CD4-positive, alpha-beta T cell (primary cell): Measurements from ENCODE around the gene LCN12. TPM values are rescaled to one million over a fixed set of nuclear protein-coding genes. Genes with fewer than 3 reads are reported as not detected.

Experiments
- ATAC-seq: fragments of 200-7000 bp; cut with Tn5 transposase; one replicate; pipeline ENCODE4 v1.10.0; 2022; ENCODE audit warnings: mild to moderate bottlenecking; ENCODE audit not compliant: poor library complexity
- CTCF ChIA-PET: fragments of 350-600 bp; sonication (Branson Sonifier 250); formaldehyde crosslinking; loops from one replicate; lab custom pipeline; 2021; ENCODE audit warnings: antibody characterized with exemption, inconsistent platforms; lab: Charles Lee
- POLR2A ChIA-PET: fragments of 350-600 bp; sonication (Branson Sonifier 250); formaldehyde crosslinking; loops from one replicate; lab custom pipeline; 2021; ENCODE audit warnings: antibody characterized with exemption, inconsistent platforms; lab: Charles Lee
- DNase-seq, 14 experiments: peaks; one replicate each; pipeline ENCODE4 v3.0.0-alpha.2; 2013 to 2020; ENCODE audit warnings: mixed read lengths in 2 of 14
- H3K27ac ChIP-seq, 2 donors: one replicate each; pipeline versions ENCODE4 v1.5.1 to v1.7.0; 2013; ENCODE audit warnings: low read length in 2 of 2, low read depth in 1 of 2, mild to moderate bottlenecking in 1 of 2
- H3K27me3 ChIP-seq, 2 experiments: 1 replicate in 1 of 2; 2 replicates in 1 of 2; pipeline versions ENCODE4 v1.6.1 to v1.7.0; 2013; ENCODE audit warnings: low read length in 2 of 2, control low read depth in 1 of 2, mild to moderate bottlenecking in 1 of 2, moderate library complexity in 1 of 2; ENCODE audit not compliant: insufficient read depth in 2 of 2, control insufficient read depth in 1 of 2
- H3K36me3 ChIP-seq: one replicate; pipeline ENCODE4 v1.6.1; 2013; ENCODE audit warnings: low read length, control low read depth; ENCODE audit not compliant: insufficient read depth
- H3K4me1 ChIP-seq: one replicate; pipeline ENCODE4 v1.6.1; 2013; ENCODE audit warnings: low read length, control low read depth; ENCODE audit not compliant: insufficient read depth
- H3K4me3 ChIP-seq: one replicate; pipeline ENCODE4 v1.5.1; 2013; ENCODE audit warnings: mild to moderate bottlenecking, low read length, moderate library complexity
- H3K9me3 ChIP-seq, 2 experiments: 1 replicate in 1 of 2; 2 replicates in 1 of 2; pipeline versions ENCODE4 v1.6.1 to v1.7.0; 2013; ENCODE audit warnings: low read length in 2 of 2, mild to moderate bottlenecking in 2 of 2, control low read depth in 1 of 2, moderate library complexity in 1 of 2; ENCODE audit not compliant: control insufficient read depth in 1 of 2, insufficient read depth in 1 of 2
- H3K27ac Mint-ChIP-seq: one replicate; pipeline ENCODE4 v1.8.0; 2020; ENCODE audit warnings: mixed read lengths
- H3K27me3 Mint-ChIP-seq: one replicate; pipeline ENCODE4 v1.8.0; 2021; ENCODE audit warnings: mixed read lengths
- H3K36me3 Mint-ChIP-seq: one replicate; pipeline ENCODE4 v1.8.0; 2021; ENCODE audit warnings: low read depth, mixed read lengths
- H3K4me1 Mint-ChIP-seq: one replicate; pipeline ENCODE4 v1.8.0; 2021; ENCODE audit warnings: low read depth, mixed read lengths
- H3K4me3 Mint-ChIP-seq: one replicate; pipeline ENCODE4 v1.8.0; 2020; ENCODE audit warnings: mild to moderate bottlenecking, mixed read lengths
- H3K9me3 Mint-ChIP-seq: one replicate; pipeline ENCODE4 v1.8.0; 2020; ENCODE audit warnings: mixed read lengths
- intact Hi-C, 2 experiments: fragments of 100-400 bp; cut with DNase I in 1 of 2; cut with micrococcal nuclease in 1 of 2; formaldehyde crosslinking; loops; one replicate each; pipeline versions ENCODE4 v1.15.1 to v1.9.0; 2023 to 2025; cut with DNase I, micrococcal nuclease
- total RNA-seq, 174 experiments: library from RNA in 2 of 174; stranded (reverse) in 2 of 174; gene quantifications; one replicate each; pipeline ENCODE4 v1.2.3 and lab custom pipeline; 2021 to 2026
- TF ChIP-seq, protein P1 (sequence below): fragments of 200-600 bp; IDR thresholded peaks from one replicate; pipeline ENCODE4 v1.8.0; 2022; ENCODE audit warnings: antibody characterized with exemption, mild to moderate bottlenecking

Gene LCN12
- total RNA-seq, 2 experiments from 2014 or later: 1.3 to 1.5 TPM

GRCh38 chr9:136917902-136918301, 34.2 kb upstream of the LCN12 start:
- DNase-seq (no peak), ATAC-seq (no peak)
- no peak overlapping the region for H3K27ac ChIP-seq
- H3K36me3 Mint-ChIP-seq: peaks cover 71% of the 10 kb centered on the region
- no peak overlapping the region for H3K27ac Mint-ChIP-seq
- H3K4me3 ChIP-seq: no peak overlapping the region
- CTCF ChIA-PET: no interaction called here
- H3K27me3 Mint-ChIP-seq: no peaks in the 10 kb centered on the region
- H3K36me3 ChIP-seq: peaks cover 67% of the 10 kb centered on the region
- intact Hi-C loops: no loop called here
- H3K4me1 ChIP-seq: no peaks in the 10 kb centered on the region
- no peaks in the 10 kb centered on the region for H3K4me1 Mint-ChIP-seq
- H3K27me3 ChIP-seq: no peaks in the 10 kb centered on the region
- TF ChIP-seq, protein P1, sequence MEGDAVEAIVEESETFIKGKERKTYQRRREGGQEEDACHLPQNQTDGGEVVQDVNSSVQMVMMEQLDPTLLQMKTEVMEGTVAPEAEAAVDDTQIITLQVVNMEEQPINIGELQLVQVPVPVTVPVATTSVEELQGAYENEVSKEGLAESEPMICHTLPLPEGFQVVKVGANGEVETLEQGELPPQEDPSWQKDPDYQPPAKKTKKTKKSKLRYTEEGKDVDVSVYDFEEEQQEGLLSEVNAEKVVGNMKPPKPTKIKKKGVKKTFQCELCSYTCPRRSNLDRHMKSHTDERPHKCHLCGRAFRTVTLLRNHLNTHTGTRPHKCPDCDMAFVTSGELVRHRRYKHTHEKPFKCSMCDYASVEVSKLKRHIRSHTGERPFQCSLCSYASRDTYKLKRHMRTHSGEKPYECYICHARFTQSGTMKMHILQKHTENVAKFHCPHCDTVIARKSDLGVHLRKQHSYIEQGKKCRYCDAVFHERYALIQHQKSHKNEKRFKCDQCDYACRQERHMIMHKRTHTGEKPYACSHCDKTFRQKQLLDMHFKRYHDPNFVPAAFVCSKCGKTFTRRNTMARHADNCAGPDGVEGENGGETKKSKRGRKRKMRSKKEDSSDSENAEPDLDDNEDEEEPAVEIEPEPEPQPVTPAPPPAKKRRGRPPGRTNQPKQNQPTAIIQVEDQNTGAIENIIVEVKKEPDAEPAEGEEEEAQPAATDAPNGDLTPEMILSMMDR: no peak
- no peak overlapping the region for H3K4me3 Mint-ChIP-seq
- POLR2A ChIA-PET: no interaction called here
- H3K9me3 Mint-ChIP-seq: no peaks in the 10 kb centered on the region
- no peaks in the 10 kb centered on the region for H3K9me3 ChIP-seq

GRCh38 chr9:136920069-136920468, 32.0 kb upstream of the LCN12 start:
- H3K9me3 Mint-ChIP-seq: no peaks in the 10 kb centered on the region
- no peaks in the 10 kb centered on the region for H3K4me1 Mint-ChIP-seq
- ChIA-PET POLR2A (no interaction called here), CTCF (no interaction called here)
- no peaks in the 10 kb centered on the region for H3K27me3 Mint-ChIP-seq
- H3K36me3 Mint-ChIP-seq: peaks cover 59% of the 10 kb centered on the region
- Histone ChIP-seq H3K27ac (no peak overlapping the region), H3K36me3 (peaks cover 65% of the 10 kb centered on the region), H3K4me3 (no peak overlapping the region), H3K4me1 (no peaks in the 10 kb centered on the region), H3K27me3 (no peaks in the 10 kb centered on the region), H3K9me3 (no peaks in the 10 kb centered on the region)
- ATAC-seq (no peak), DNase-seq (no peak)
- intact Hi-C loops: no loop called here
- no peak overlapping the region for H3K4me3 Mint-ChIP-seq
- TF ChIP-seq, protein P1: no peak
- H3K27ac Mint-ChIP-seq: no peak overlapping the region

GRCh38 chr9:136920734-136921231, 31.3 kb upstream of the LCN12 start:
- Mint-ChIP-seq H3K27ac (no peak overlapping the region), H3K9me3 (no peaks in the 10 kb centered on the region), H3K4me3 (no peak overlapping the region), H3K27me3 (no peaks in the 10 kb centered on the region), H3K36me3 (peaks cover 52% of the 10 kb centered on the region), H3K4me1 (no peaks in the 10 kb centered on the region)
- CTCF ChIA-PET: no interaction called here
- Histone ChIP-seq H3K9me3 (no peaks in the 10 kb centered on the region), H3K36me3 (peaks cover 66% of the 10 kb centered on the region), H3K27ac (no peak overlapping the region), H3K4me3 (no peak overlapping the region), H3K27me3 (no peaks in the 10 kb centered on the region), H3K4me1 (no peaks in the 10 kb centered on the region)
- POLR2A ChIA-PET: no interaction called here
- TF ChIP-seq, protein P1: no peak
- ATAC-seq (no peak), DNase-seq (no peak)
- intact Hi-C loops: no loop called here
